GM12878 (cell line): ENCODE data around the gene SFXN2.

Experiments used
- BCL11A ChIP-seq: IDR thresholded peaks from 2 replicates; pipeline ENCODE4 v1.6.1; 2011; ENCODE audit warnings: low read depth, low read length
- CTCF ChIP-seq, 3 experiments: IDR thresholded peaks in 2 of 3; conservative IDR thresholded peaks in 1 of 3; 2 replicates each; pipeline ENCODE4 v1.5.1; 2011; ENCODE audit warnings: low read depth in 3 of 3, low read length in 3 of 3, mild to moderate bottlenecking in 3 of 3, control low read depth in 2 of 3, moderate library complexity in 2 of 3, inconsistent platforms in 1 of 3, mixed read lengths in 1 of 3; ENCODE audit not compliant: control insufficient read depth in 2 of 3, insufficient read depth in 1 of 3; ENCODE audit errors: extremely low read depth in 1 of 3
- FOXK2 ChIP-seq: fragments of 450-650 bp; IDR thresholded peaks from 2 replicates; pipeline ENCODE4 v1.6.1; 2017; ENCODE audit warnings: mild to moderate bottlenecking, moderate library complexity
- NKRF ChIP-seq: fragments of 450-650 bp; conservative IDR thresholded peaks from 2 replicates; pipeline ENCODE4 v1.6.1; 2017; ENCODE audit warnings: mild to moderate bottlenecking, moderate library complexity
- POLR2A ChIP-seq: IDR thresholded peaks from 2 replicates; pipeline ENCODE4 v1.6.1; 2011; ENCODE audit warnings: low read depth, mild to moderate bottlenecking, low read length
- RCOR1 ChIP-seq: conservative IDR thresholded peaks from 2 replicates; pipeline ENCODE4 v1.6.1; 2012; ENCODE audit warnings: low read depth, low read length, improper control_type of control experiment
- SIX5 ChIP-seq: IDR thresholded peaks from 2 replicates; pipeline ENCODE4 v1.6.1; 2011; ENCODE audit warnings: mild to moderate bottlenecking, low read depth, low read length, moderate library complexity; ENCODE audit not compliant: severe bottlenecking
- USF2 ChIP-seq: IDR thresholded peaks from 2 replicates; pipeline ENCODE4 v1.6.1; 2011; ENCODE audit warnings: low read depth, low read length, improper control_type of control experiment, borderline replicate concordance

- no peak for TF ChIP-seq CTCF (IDR thresholded peaks at IDR 0.05 in 2 of 3, conservative IDR thresholded peaks at IDR 0.05 in 1 of 3; ENCODE audit: control insufficient read depth in 2 of 3, extremely low read depth in 1 of 3, insufficient read depth in 1 of 3, low read depth in 3 of 3, low read length in 3 of 3)
- TF ChIP-seq FOXK2: no peak
- TF ChIP-seq SIX5: no peak
- TF ChIP-seq NKRF: no peak
- TF ChIP-seq RCOR1: no peak
- TF ChIP-seq USF2: no peak
- no peak for TF ChIP-seq BCL11A
- TF ChIP-seq POLR2A: no peak
Measured at GRCh38 chr10:102780527-102780808, 66.0 kb downstream of the SFXN2 start.
